SK-N-SH (cell line): ENCODE measurements around the gene CCSER1. TPM values are rescaled to one million over a fixed set of nuclear protein-coding genes. Genes with fewer than 3 reads are reported as not detected.

ENCODE experiments used
- CTCF ChIA-PET: fragments of 300-600, 350-600 bp; formaldehyde crosslinking; extraction: SDS; loops from one replicate; lab custom pipeline; 2021; lab: Yijun Ruan, JAX
- POLR2A ChIA-PET: fragments of 350-600 bp; sonication (Branson Sonifier 250); formaldehyde crosslinking; extraction: SDS; loops from one replicate; lab custom pipeline; 2020; ENCODE audit warnings: antibody characterized with exemption, inconsistent platforms; lab: Yijun Ruan, JAX
- DNase-seq: peaks from one replicate; pipeline ENCODE4 v3.0.0; 2012
- H2AFZ ChIP-seq: fragments of 200-600 bp; sonication (generic); 2 replicates; pipeline ENCODE4 v1.8.1; 2016; ENCODE audit warnings: antibody characterized with exemption, mild to moderate bottlenecking, low read depth
- H3F3A ChIP-seq: fragments of 200-600 bp; sonication (generic); replicated peaks from 2 replicates; pipeline ENCODE3; 2016; ENCODE audit warnings: antibody characterized with exemption, mild to moderate bottlenecking; ENCODE audit not compliant: insufficient read depth
- H3K27ac ChIP-seq, 2 experiments: fragments of 200-500 bp in 1 of 2; fragments of 200-600 bp in 1 of 2; sonication (Bioruptor generic) in 1 of 2; sonication (generic), shearing (Covaris generic) in 1 of 2; 2 replicates each; pipeline versions ENCODE4 v1.5.1 to v1.6.1; 2014 to 2016; ENCODE audit warnings: low read depth in 2 of 2, inconsistent platforms in 1 of 2, low read length in 1 of 2, mild to moderate bottlenecking in 1 of 2, mixed read lengths in 1 of 2
- H3K27me3 ChIP-seq: fragments of 200-600 bp; sonication (generic), shearing (Covaris generic); 2 replicates; pipeline ENCODE4 v1.6.1; 2016; ENCODE audit warnings: mixed run types; ENCODE audit not compliant: insufficient read depth
- H3K36me3 ChIP-seq, 2 experiments: fragments of 200-500 bp in 1 of 2; fragments of 200-600 bp in 1 of 2; sonication (Bioruptor generic) in 1 of 2; sonication (generic) in 1 of 2; replicated peaks in 1 of 2; 2 replicates each; pipeline versions ENCODE3 to v1.5.1; 2014 to 2016; ENCODE audit warnings: low read length in 1 of 2, mild to moderate bottlenecking in 1 of 2; ENCODE audit not compliant: insufficient read depth in 2 of 2, control insufficient read depth in 1 of 2
- H3K4me1 ChIP-seq, 2 experiments: fragments of 200-500 bp in 1 of 2; fragments of 200-600 bp in 1 of 2; sonication (Bioruptor generic) in 1 of 2; sonication (generic), shearing (Covaris generic) in 1 of 2; 2 replicates each; pipeline versions ENCODE4 v1.5.1 to v1.6.1; 2014 to 2016; ENCODE audit warnings: low read depth in 1 of 2, low read length in 1 of 2, mixed run types in 1 of 2; ENCODE audit not compliant: insufficient read depth in 2 of 2, control insufficient read depth in 1 of 2
- H3K4me2 ChIP-seq: fragments of 200-600 bp; sonication (generic), shearing (Covaris generic); 2 replicates; pipeline ENCODE4 v1.6.1; 2017; ENCODE audit warnings: mixed run types
- H3K4me3 ChIP-seq, 2 experiments: fragments of 200-500 bp in 1 of 2; fragments of 200-600 bp in 1 of 2; sonication (Bioruptor generic) in 1 of 2; sonication (generic), shearing (Covaris generic) in 1 of 2; 2 replicates each; pipeline versions ENCODE4 v1.5.1 to v1.8.1; 2014 to 2016; ENCODE audit warnings: low read depth in 2 of 2, inconsistent platforms in 1 of 2, low read length in 1 of 2, mild to moderate bottlenecking in 1 of 2, mixed read lengths in 1 of 2, moderate library complexity in 1 of 2
- H3K79me2 ChIP-seq: fragments of 200-600 bp; sonication (generic); 2 replicates; pipeline ENCODE4 v1.8.1; 2017; ENCODE audit warnings: mild to moderate bottlenecking; ENCODE audit not compliant: insufficient read depth
- H3K9ac ChIP-seq: fragments of 200-600 bp; sonication (generic); 2 replicates; pipeline ENCODE4 v1.6.1; 2017; ENCODE audit warnings: mixed run types
- H3K9me2 ChIP-seq: fragments of 200-600 bp; sonication (generic); 2 replicates; pipeline ENCODE4 v1.6.1; 2017; ENCODE audit warnings: mixed run types
- H3K9me3 ChIP-seq: fragments of 200-600 bp; sonication (generic); 2 replicates; pipeline ENCODE4 v1.6.1; 2017; ENCODE audit warnings: mixed run types, mild to moderate bottlenecking, moderate library complexity
- H4K20me1 ChIP-seq: fragments of 200-600 bp; sonication (generic); 2 replicates; pipeline ENCODE4 v1.6.1; 2017; ENCODE audit warnings: mild to moderate bottlenecking, mixed run types; ENCODE audit not compliant: insufficient read depth
- EP300 ChIP-seq, 2 experiments: IDR thresholded peaks; 2 replicates each; pipeline versions ENCODE4 v1.4.0 to v1.6.1; 2012; ENCODE audit warnings: borderline replicate concordance in 1 of 2, low read depth in 1 of 2, low read length in 1 of 2
- EZH2phosphoT487 ChIP-seq: fragments of 200-600 bp; sonication (generic); IDR thresholded peaks from 2 replicates; pipeline ENCODE4 v1.6.1; 2017; ENCODE audit warnings: low read depth, mixed run types, mild to moderate bottlenecking, antibody characterized with exemption, moderate library complexity, borderline replicate concordance
- FOSL2 ChIP-seq: IDR thresholded peaks from 2 replicates; pipeline ENCODE4 v1.4.0; 2012; ENCODE audit warnings: low read depth, mild to moderate bottlenecking, moderate library complexity, borderline replicate concordance
- GABPA ChIP-seq: IDR thresholded peaks from 2 replicates; pipeline ENCODE4 v1.4.0; 2012; ENCODE audit warnings: low read depth, mild to moderate bottlenecking
- JUND ChIP-seq: IDR thresholded peaks from 2 replicates; pipeline ENCODE4 v1.4.0; 2012
- MEF2A ChIP-seq: IDR thresholded peaks from 2 replicates; pipeline ENCODE4 v1.4.0; 2012; ENCODE audit warnings: low read depth, borderline replicate concordance
- MXI1 ChIP-seq: IDR thresholded peaks from 2 replicates; pipeline ENCODE4 v1.6.1; 2012; ENCODE audit warnings: mild to moderate bottlenecking, low read depth, low read length, improper control_type of control experiment
- NFIC ChIP-seq: IDR thresholded peaks from 2 replicates; pipeline ENCODE4 v1.4.0; 2012; ENCODE audit warnings: borderline replicate concordance
- NRF1 ChIP-seq: IDR thresholded peaks from 2 replicates; pipeline ENCODE4 v1.6.1; 2012; ENCODE audit warnings: low read depth, mild to moderate bottlenecking, low read length
- POLR2AphosphoS5 ChIP-seq: IDR thresholded peaks from 2 replicates; pipeline ENCODE4 v1.6.1; 2012; ENCODE audit warnings: low read depth, low read length
- RCOR1 ChIP-seq: fragments of 150-350 bp; IDR thresholded peaks from 2 replicates; pipeline ENCODE4 v1.6.1; 2017; ENCODE audit warnings: antibody characterized with exemption, low read length
- RFX5 ChIP-seq: IDR thresholded peaks from 2 replicates; pipeline ENCODE4 v1.6.1; 2012; ENCODE audit warnings: mild to moderate bottlenecking, improper control_type of control experiment, low read length
- TAF1 ChIP-seq: IDR thresholded peaks from 2 replicates; pipeline ENCODE4 v1.6.1; 2012; ENCODE audit warnings: low read depth, mild to moderate bottlenecking, low read length, moderate library complexity, borderline replicate concordance
- TCF12 ChIP-seq: IDR thresholded peaks from 2 replicates; pipeline ENCODE4 v1.4.0; 2012
- YY1 ChIP-seq: IDR thresholded peaks from 2 replicates; pipeline ENCODE4 v1.4.0; 2012; ENCODE audit warnings: low read depth, mild to moderate bottlenecking
- WGBS: methylation state at CpG from one replicate; pipeline ENCODE4 v1.1.6; 2017; ENCODE audit warnings: low lambda C conversion rate; 5-methylcytosine and 5-hydroxymethylcytosine counted together
- polyA plus RNA-seq, 3 experiments: library from polyadenylated mRNA; depleted of rRNA; stranded (reverse); fragments of >200 nt; gene quantifications; 2 replicates each; pipeline ENCODE4 v1.2.3, GENCODE V29; 2012
- TF ChIP-seq, protein P1 (sequence below): fragments of 150-350 bp; IDR thresholded peaks from 2 replicates; pipeline ENCODE4 v1.6.1; 2017; ENCODE audit warnings: antibody characterized with exemption, low read length, low read depth, borderline replicate concordance
- TF ChIP-seq, protein P2 (sequence below): fragments of 150-350 bp; IDR thresholded peaks from 2 replicates; pipeline ENCODE4 v1.6.1; 2016; ENCODE audit warnings: mild to moderate bottlenecking, low read depth, low read length
- TF ChIP-seq, protein P3 (sequence below): IDR thresholded peaks from 2 replicates; pipeline ENCODE4 v1.4.0; 2012; ENCODE audit warnings: low read depth
- TF ChIP-seq, protein P4 (sequence below): IDR thresholded peaks from 2 replicates; pipeline ENCODE4; 2012
- TF ChIP-seq, protein P5 (sequence below): IDR thresholded peaks from 2 replicates; pipeline ENCODE4 v1.4.0; 2012; ENCODE audit warnings: low read depth, borderline replicate concordance

CCSER1 gene
- polyA plus RNA-seq, 1 of the 3 experiments (the other 2 are of a cell fraction): 0.05 TPM

DNA sequence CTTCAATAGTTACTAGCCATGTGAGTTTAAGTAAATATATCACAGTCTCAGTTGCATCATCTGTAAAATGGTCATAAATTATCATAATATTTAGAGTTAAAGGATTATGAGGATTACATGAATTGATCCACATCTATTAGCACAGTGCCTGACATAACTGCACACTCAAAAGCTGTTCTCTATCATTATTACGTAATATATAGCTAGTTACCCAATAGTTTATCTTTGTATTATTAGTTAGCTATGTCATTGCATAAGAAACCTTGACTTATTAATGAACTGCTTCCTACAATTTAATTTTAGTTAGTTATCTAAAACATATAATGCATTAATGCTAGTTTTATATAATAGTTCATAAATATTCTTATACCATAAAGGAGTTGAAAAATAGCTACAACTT is 1099.7 kb downstream of the CCSER1 start:
- Histone ChIP-seq H3K27me3 (no peaks in the 10 kb centered on the region), H3K4me2 (no peak overlapping the region), H3K4me3 (no peak overlapping the region), H3K9ac (no peak overlapping the region), H3K79me2 (no peaks in the 10 kb centered on the region), H3K36me3 (no peaks in the 10 kb centered on the region), H2AFZ (no peak overlapping the region), H3K9me2 (no peaks in the 10 kb centered on the region; the same call in 1 of the 2 replicates), H3K9me3 (no peaks in the 10 kb centered on the region), H4K20me1 (no peaks in the 10 kb centered on the region), H3K27ac (no peak overlapping the region), H3F3A (no peaks in the 10 kb centered on the region), H3K4me1 (no peaks in the 10 kb centered on the region)
- 38% methylated on average over 1 of the region's 1 CpG for WGBS
- CTCF ChIA-PET: no interaction called here
- no peak for DNase-seq
- TF ChIP-seq, protein P1, sequence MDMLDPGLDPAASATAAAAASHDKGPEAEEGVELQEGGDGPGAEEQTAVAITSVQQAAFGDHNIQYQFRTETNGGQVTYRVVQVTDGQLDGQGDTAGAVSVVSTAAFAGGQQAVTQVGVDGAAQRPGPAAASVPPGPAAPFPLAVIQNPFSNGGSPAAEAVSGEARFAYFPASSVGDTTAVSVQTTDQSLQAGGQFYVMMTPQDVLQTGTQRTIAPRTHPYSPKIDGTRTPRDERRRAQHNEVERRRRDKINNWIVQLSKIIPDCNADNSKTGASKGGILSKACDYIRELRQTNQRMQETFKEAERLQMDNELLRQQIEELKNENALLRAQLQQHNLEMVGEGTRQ: no peak
- no peak for TF ChIP-seq MXI1
- TF ChIP-seq TCF12: no peak
- TF ChIP-seq RCOR1: no peak
- TF ChIP-seq, protein P2, sequence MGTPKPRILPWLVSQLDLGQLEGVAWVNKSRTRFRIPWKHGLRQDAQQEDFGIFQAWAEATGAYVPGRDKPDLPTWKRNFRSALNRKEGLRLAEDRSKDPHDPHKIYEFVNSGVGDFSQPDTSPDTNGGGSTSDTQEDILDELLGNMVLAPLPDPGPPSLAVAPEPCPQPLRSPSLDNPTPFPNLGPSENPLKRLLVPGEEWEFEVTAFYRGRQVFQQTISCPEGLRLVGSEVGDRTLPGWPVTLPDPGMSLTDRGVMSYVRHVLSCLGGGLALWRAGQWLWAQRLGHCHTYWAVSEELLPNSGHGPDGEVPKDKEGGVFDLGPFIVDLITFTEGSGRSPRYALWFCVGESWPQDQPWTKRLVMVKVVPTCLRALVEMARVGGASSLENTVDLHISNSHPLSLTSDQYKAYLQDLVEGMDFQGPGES: no peak
- no peak for TF ChIP-seq YY1
- no peak for TF ChIP-seq EZH2phosphoT487
- TF ChIP-seq GABPA: no peak
- TF ChIP-seq, protein P3, sequence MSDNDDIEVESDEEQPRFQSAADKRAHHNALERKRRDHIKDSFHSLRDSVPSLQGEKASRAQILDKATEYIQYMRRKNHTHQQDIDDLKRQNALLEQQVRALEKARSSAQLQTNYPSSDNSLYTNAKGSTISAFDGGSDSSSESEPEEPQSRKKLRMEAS: no peak
- TF ChIP-seq RFX5: no peak
- no peak for TF ChIP-seq EP300 (IDR thresholded peaks at IDR 0.05; ENCODE audit: borderline replicate concordance in 1 of 2, low read depth in 1 of 2, low read length in 1 of 2)
- TF ChIP-seq FOSL2: no peak
- TF ChIP-seq, all 33 proteins: peak for 0
- POLR2A ChIA-PET: no interaction called here

DNA sequence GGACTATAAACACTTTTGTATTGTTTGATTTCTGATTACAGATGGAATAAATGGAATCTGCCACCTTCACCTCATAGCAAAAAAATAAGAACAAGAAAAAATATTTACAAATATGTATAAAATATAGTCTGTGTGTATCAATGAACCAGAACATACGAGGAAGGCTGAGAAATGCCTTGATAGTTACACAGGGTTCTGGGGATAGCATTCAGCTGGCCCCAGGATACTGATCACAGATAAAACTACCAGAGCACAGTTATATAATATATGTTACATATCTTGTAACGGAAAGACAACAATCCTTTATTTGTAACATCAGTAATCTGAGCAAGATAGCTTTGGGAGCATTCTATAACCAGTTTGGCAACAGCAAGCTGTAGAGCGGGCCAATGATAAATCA is 1101.5 kb downstream of the CCSER1 start:
- Histone ChIP-seq H3K4me1 (no peaks in the 10 kb centered on the region), H3F3A (no peaks in the 10 kb centered on the region), H3K27ac (no peak overlapping the region), H3K27me3 (no peaks in the 10 kb centered on the region)
- TF ChIP-seq, protein P1: no peak
- TF ChIP-seq NRF1 (no peak), TAF1 (no peak), POLR2AphosphoS5 (no peak), MEF2A (no peak), NFIC (no peak), EP300 (IDR thresholded peaks at IDR 0.05; ENCODE audit: borderline replicate concordance in 1 of 2, low read depth in 1 of 2, low read length in 1 of 2) (no peak), JUND (no peak), TCF12 (no peak), RCOR1 (no peak)
- TF ChIP-seq, protein P2: no peak
- TF ChIP-seq, protein P4, sequence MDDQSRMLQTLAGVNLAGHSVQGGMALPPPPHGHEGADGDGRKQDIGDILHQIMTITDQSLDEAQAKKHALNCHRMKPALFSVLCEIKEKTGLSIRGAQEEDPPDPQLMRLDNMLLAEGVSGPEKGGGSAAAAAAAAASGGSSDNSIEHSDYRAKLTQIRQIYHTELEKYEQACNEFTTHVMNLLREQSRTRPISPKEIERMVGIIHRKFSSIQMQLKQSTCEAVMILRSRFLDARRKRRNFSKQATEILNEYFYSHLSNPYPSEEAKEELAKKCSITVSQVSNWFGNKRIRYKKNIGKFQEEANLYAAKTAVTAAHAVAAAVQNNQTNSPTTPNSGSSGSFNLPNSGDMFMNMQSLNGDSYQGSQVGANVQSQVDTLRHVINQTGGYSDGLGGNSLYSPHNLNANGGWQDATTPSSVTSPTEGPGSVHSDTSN: no peak
- TF ChIP-seq, protein P3: no peak
- TF ChIP-seq, protein P5, sequence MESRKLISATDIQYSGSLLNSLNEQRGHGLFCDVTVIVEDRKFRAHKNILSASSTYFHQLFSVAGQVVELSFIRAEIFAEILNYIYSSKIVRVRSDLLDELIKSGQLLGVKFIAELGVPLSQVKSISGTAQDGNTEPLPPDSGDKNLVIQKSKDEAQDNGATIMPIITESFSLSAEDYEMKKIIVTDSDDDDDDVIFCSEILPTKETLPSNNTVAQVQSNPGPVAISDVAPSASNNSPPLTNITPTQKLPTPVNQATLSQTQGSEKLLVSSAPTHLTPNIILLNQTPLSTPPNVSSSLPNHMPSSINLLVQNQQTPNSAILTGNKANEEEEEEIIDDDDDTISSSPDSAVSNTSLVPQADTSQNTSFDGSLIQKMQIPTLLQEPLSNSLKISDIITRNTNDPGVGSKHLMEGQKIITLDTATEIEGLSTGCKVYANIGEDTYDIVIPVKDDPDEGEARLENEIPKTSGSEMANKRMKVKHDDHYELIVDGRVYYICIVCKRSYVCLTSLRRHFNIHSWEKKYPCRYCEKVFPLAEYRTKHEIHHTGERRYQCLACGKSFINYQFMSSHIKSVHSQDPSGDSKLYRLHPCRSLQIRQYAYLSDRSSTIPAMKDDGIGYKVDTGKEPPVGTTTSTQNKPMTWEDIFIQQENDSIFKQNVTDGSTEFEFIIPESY: no peak
- TF ChIP-seq, all 33 proteins: peak for 0
- POLR2A ChIA-PET: no interaction called here
- peak; percentile 9 for DNase-seq
- no peak overlapping the region for H2AFZ ChIP-seq
- H3K4me3 ChIP-seq: no peak overlapping the region
- no peak overlapping the region for H3K9ac ChIP-seq
- no peaks in the 10 kb centered on the region for H4K20me1 ChIP-seq
- no peaks in the 10 kb centered on the region for H3K79me2 ChIP-seq
- H3K9me3 ChIP-seq: no peaks in the 10 kb centered on the region
- H3K36me3 ChIP-seq: no peaks in the 10 kb centered on the region
- 68% methylated on average over 3 of the region's 3 CpGs for WGBS
- H3K4me2 ChIP-seq: no peak overlapping the region
- CTCF ChIA-PET: no interaction called here
- H3K9me2 ChIP-seq: no peaks in the 10 kb centered on the region
